Measurements from ENCODE around the gene RYR1. TPM values are rescaled to one million over a fixed set of nuclear protein-coding genes. Genes with fewer than 3 reads are reported as not detected.

Gene RYR1
- total and polyA plus RNA-seq, 2 of the 13 experiments (the other 11 are each of a cell fraction or from before 2014, with no cell fraction given) = 0.03 TPM; not detected in 1

DNA sequence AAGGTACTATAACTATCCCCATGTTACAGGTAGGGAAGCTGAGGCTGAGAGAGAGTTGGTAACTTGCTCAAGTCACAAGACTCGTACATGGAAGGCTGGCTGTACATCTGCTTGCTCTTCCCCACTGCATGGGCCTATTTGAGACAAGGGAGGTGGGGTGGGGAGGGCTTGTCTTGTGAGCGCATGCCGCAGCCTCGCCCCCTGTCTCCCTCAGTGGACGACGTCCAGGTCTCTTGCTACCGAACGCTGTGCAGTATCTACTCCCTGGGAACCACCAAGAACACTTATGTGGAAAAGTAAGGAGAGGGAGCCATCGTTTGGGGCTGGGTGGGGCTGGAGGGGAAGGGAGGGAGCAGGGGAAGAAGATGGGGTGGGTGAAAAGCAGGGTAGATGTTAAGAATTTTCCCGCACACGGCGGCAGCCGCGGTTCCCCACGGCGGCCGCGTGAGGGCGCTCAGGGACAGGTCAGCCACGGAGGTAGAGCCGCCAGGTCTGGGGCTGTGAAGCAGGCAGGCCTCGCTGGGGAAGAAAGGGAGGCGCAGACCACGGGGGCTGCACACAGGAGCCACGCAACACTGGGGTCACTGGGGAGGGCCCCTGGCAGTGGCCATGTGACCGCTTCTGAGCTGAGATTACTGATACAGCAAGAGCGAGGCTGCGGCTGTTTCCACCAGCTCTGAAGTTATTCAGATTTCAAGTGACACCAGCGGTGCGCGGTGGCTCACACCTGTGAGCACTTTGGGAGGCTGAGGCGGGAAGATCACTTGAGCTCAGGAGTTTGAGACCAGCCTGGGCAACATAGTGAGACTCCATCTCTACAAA lies 81.5 kb downstream of the RYR1 start (continued):
- TF ChIP-seq ARID5B (CRISPR knock-in tag; IDR thresholded peaks at IDR 0.05) (0 out of 2 replicates have a peak, but pooled peaks have one; percentile 29), CTCF (CRISPR knock-in tag; IDR thresholded peaks at IDR 0.05) (peak; percentile 93), TP53 (CRISPR knock-in tag; conservative IDR thresholded peaks at IDR 0.05) (no peak), ZNF577 (CRISPR knock-in tag; IDR thresholded peaks at IDR 0.05; ENCODE audit: borderline replicate concordance, low read depth) (no peak), ZNF768 (CRISPR knock-in tag; IDR thresholded peaks at IDR 0.05) (peak; percentile 46; the same call in 1 of the 2 replicates), REXO4 (CRISPR knock-in tag; IDR thresholded peaks at IDR 0.05; ENCODE audit: borderline replicate concordance) (no peak), ZBTB7B (CRISPR knock-in tag; IDR thresholded peaks at IDR 0.05) (0 out of 2 replicates have a peak, but pooled peaks have one; percentile 41), ZFY (CRISPR knock-in tag; IDR thresholded peaks at IDR 0.05) (0 out of 2 replicates have a peak, but pooled peaks have one; percentile 10), ZNF737 (CRISPR knock-in tag; IDR thresholded peaks at IDR 0.05; ENCODE audit: borderline replicate concordance) (no peak), STAG1 (CRISPR knock-in tag; IDR thresholded peaks at IDR 0.05) (peak; percentile 93), RAD21 (CRISPR knock-in tag; IDR thresholded peaks at IDR 0.05) (peak; percentile 87), BORCS8-MEF2B (CRISPR knock-in tag; IDR thresholded peaks at IDR 0.05) (peak; percentile 40; the same call in 1 of the 2 replicates), ZNF460 (CRISPR knock-in tag; IDR thresholded peaks at IDR 0.05; ENCODE audit: borderline replicate concordance) (0 out of 2 replicates have a peak, but pooled peaks have one; percentile 46), ZNF138 (CRISPR knock-in tag; IDR thresholded peaks at IDR 0.05; ENCODE audit: low read depth) (no peak), SMC3 (IDR thresholded peaks at IDR 0.05; ENCODE audit: low read length) (peak; percentile 22; the same call in 1 of the 2 replicates), KDM4B (CRISPR knock-in tag; IDR thresholded peaks at IDR 0.05) (0 out of 2 replicates have a peak, but pooled peaks have one; percentile 59), ZNF770 (CRISPR knock-in tag; IDR thresholded peaks at IDR 0.05) (peak; percentile 49; the same call in 1 of the 2 replicates), TBP (CRISPR knock-in tag; IDR thresholded peaks at IDR 0.05) (no peak), FOXK1 (CRISPR knock-in tag; IDR thresholded peaks at IDR 0.05; ENCODE audit: borderline replicate concordance, low read depth) (peak; percentile 49; the same call in 1 of the 2 replicates)
- TF ChIP-seq, protein P1, sequence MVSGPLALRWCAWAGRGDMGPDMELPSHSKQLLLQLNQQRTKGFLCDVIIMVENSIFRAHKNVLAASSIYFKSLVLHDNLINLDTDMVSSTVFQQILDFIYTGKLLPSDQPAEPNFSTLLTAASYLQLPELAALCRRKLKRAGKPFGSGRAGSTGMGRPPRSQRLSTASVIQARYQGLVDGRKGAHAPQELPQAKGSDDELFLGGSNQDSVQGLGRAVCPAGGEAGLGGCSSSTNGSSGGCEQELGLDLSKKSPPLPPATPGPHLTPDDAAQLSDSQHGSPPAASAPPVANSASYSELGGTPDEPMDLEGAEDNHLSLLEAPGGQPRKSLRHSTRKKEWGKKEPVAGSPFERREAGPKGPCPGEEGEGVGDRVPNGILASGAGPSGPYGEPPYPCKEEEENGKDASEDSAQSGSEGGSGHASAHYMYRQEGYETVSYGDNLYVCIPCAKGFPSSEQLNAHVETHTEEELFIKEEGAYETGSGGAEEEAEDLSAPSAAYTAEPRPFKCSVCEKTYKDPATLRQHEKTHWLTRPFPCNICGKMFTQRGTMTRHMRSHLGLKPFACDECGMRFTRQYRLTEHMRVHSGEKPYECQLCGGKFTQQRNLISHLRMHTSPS (CRISPR knock-in tag; IDR thresholded peaks at IDR 0.05; ENCODE audit: low read depth) = no peak
